Right atrium auricular region (tissue), 2 donors: ENCODE measurements around the gene CLCN3. TPM values are rescaled to one million over a fixed set of nuclear protein-coding genes. Genes with fewer than 3 reads are reported as not detected.

Source experiments
- DNase-seq: peaks from one replicate; pipeline ENCODE4 v3.0.0-alpha.2; 2019; ENCODE audit warnings: low spot score
- H3K27ac ChIP-seq, 2 donors: fragments of 200-600 bp; sonication (generic); 1 replicate in 1 of 2; 2 replicates in 1 of 2; pipeline ENCODE4 v1.5.1; 2016 to 2019
- H3K27me3 ChIP-seq, 2 donors: fragments of 200-600 bp; sonication (generic); one replicate each; pipeline versions ENCODE4 v1.5.1 to v1.6.0; 2017 to 2019
- H3K36me3 ChIP-seq: fragments of 200-600 bp; sonication (generic); one replicate; pipeline ENCODE4 v1.5.1; 2016
- H3K4me1 ChIP-seq, 2 donors: fragments of 200-600 bp; sonication (generic); one replicate each; pipeline versions ENCODE4 v1.5.1 to v1.6.0; 2017 to 2019
- H3K4me3 ChIP-seq, 2 donors: fragments of 200-600 bp; sonication (generic); 1 replicate in 1 of 2; 2 replicates in 1 of 2; pipeline ENCODE4 v1.5.1; 2017 to 2019; ENCODE audit warnings: mild to moderate bottlenecking in 1 of 2, moderate library complexity in 1 of 2
- H3K9me3 ChIP-seq, 2 donors: fragments of 200-600 bp; sonication (generic); one replicate each; pipeline ENCODE4 v1.5.1; 2019
- CTCF ChIP-seq, 2 donors: fragments of 200-600 bp; sonication (generic); IDR thresholded peaks; one replicate each; pipeline ENCODE4 v1.5.1; 2019; ENCODE audit warnings: antibody characterized with exemption in 2 of 2
- total RNA-seq, 2 donors: library from RNA; depleted of rRNA; stranded (reverse); fragments of >200 nt; gene quantifications; one replicate each; pipeline ENCODE4 v1.1.0, GENCODE V29; 2016

Gene CLCN3
- total RNA-seq, 2 donors from 2014 or later: 32.9 to 58.4 TPM

GRCh38 chr4:169715826-169716225 lies 95.4 kb downstream of the CLCN3 start:
- H3K27me3 ChIP-seq: no peaks in the 10 kb centered on the region
- no peak overlapping the region for H3K27ac ChIP-seq
- no peaks in the 10 kb centered on the region for H3K4me1 ChIP-seq
- no peaks in the 10 kb centered on the region for H3K9me3 ChIP-seq
- TF ChIP-seq CTCF (IDR thresholded peaks at IDR 0.05): no peak
- no peak overlapping the region for H3K4me3 ChIP-seq
- no peak for DNase-seq
- peaks cover 35% of the 10 kb centered on the region for H3K36me3 ChIP-seq

- H3K27me3 ChIP-seq: no peaks in the 10 kb centered on the region
- no peaks in the 10 kb centered on the region for H3K4me1 ChIP-seq
- H3K36me3 ChIP-seq: peaks cover 35% of the 10 kb centered on the region
- H3K4me3 ChIP-seq: no peak overlapping the region
- TF ChIP-seq CTCF (IDR thresholded peaks at IDR 0.05): no peak
- H3K9me3 ChIP-seq: no peaks in the 10 kb centered on the region
- no peak for DNase-seq
- no peak overlapping the region for H3K27ac ChIP-seq
These were observed 96.3 kb downstream of the CLCN3 start for GRCh38 chr4:169716677-169717076.

GRCh38 chr4:169720529-169720928 lies 100.2 kb downstream of the CLCN3 start:
- Histone ChIP-seq H3K36me3 (peaks cover 12% of the 10 kb centered on the region), H3K27me3 (no peaks in the 10 kb centered on the region), H3K4me3 (no peak overlapping the region), H3K27ac (no peak overlapping the region), H3K4me1 (no peaks in the 10 kb centered on the region), H3K9me3 (no peaks in the 10 kb centered on the region)
- DNase-seq: no peak
- TF ChIP-seq CTCF (IDR thresholded peaks at IDR 0.05): no peak

- H3K27ac ChIP-seq: no peak overlapping the region
- no peaks in the 10 kb centered on the region for H3K9me3 ChIP-seq
- no peaks in the 10 kb centered on the region for H3K27me3 ChIP-seq
- TF ChIP-seq CTCF (IDR thresholded peaks at IDR 0.05): peak in 1 of 2 donors; percentile 23
- H3K4me3 ChIP-seq: no peak overlapping the region
- DNase-seq: no peak
- peaks cover 12% of the 10 kb centered on the region for H3K36me3 ChIP-seq
- no peaks in the 10 kb centered on the region for H3K4me1 ChIP-seq
These were observed 103.0 kb downstream of the CLCN3 start for GRCh38 chr4:169723207-169723965.

GRCh38 chr4:169724260-169724659 lies 103.9 kb downstream of the CLCN3 start:
- H3K36me3 ChIP-seq: peaks cover 15% of the 10 kb centered on the region
- no peak for TF ChIP-seq CTCF (IDR thresholded peaks at IDR 0.05)
- no peaks in the 10 kb centered on the region for H3K9me3 ChIP-seq
- H3K27me3 ChIP-seq: no peaks in the 10 kb centered on the region
- H3K4me3 ChIP-seq: no peak overlapping the region
- H3K4me1 ChIP-seq: no peaks in the 10 kb centered on the region
- H3K27ac ChIP-seq: no peak overlapping the region
- DNase-seq: no peak

- no peak for TF ChIP-seq CTCF (IDR thresholded peaks at IDR 0.05)
- no peaks in the 10 kb centered on the region for H3K27me3 ChIP-seq
- H3K36me3 ChIP-seq: peaks cover 21% of the 10 kb centered on the region
- H3K27ac ChIP-seq: no peak overlapping the region
- DNase-seq: no peak
- H3K9me3 ChIP-seq: no peaks in the 10 kb centered on the region
- H3K4me1 ChIP-seq: no peaks in the 10 kb centered on the region
- H3K4me3 ChIP-seq: no peak overlapping the region
These were observed 107.2 kb downstream of the CLCN3 start for GRCh38 chr4:169727616-169728015.
